Activated CD4-positive, alpha-beta T cell treated with anti-CD3 and anti-CD28 coated beads for 48 hours (primary cell): ENCODE measurements around the gene UFD1.

ENCODE experiments used
- DNase-seq: peaks from one replicate; pipeline ENCODE4 v3.0.0-alpha.2; 2020

The UFD1 gene

GRCh38 chr22:19515654-19516377 lies 36.8 kb upstream of the UFD1 start:
- DNase-seq, result no peak

GRCh38 chr22:19514831-19515565 lies 36.0 kb upstream of the UFD1 start:
- no peak for DNase-seq

GRCh38 chr22:19513823-19514222 lies 34.8 kb upstream of the UFD1 start:
- no peak for DNase-seq

GRCh38 chr22:19510919-19511341 lies 31.9 kb upstream of the UFD1 start:
- no peak for DNase-seq

- DNase-seq, result no peak
Measured at GRCh38 chr22:19509923-19510322, 30.9 kb upstream of the UFD1 start.

- no peak for DNase-seq
Measured at GRCh38 chr22:19509191-19509590, 30.2 kb upstream of the UFD1 start.

GRCh38 chr22:19508024-19508776 lies 29.2 kb upstream of the UFD1 start:
- DNase-seq, result no peak

GRCh38 chr22:19507534-19507861 lies 28.5 kb upstream of the UFD1 start:
- no peak for DNase-seq

- no peak for DNase-seq
Measured at GRCh38 chr22:19506212-19506611, 27.2 kb upstream of the UFD1 start.

- DNase-seq, result no peak
Measured at GRCh38 chr22:19505735-19506126, 26.7 kb upstream of the UFD1 start.

- DNase-seq, result no peak
Measured at GRCh38 chr22:19504900-19505734, 26.1 kb upstream of the UFD1 start.

GRCh38 chr22:19503869-19504268 lies 24.9 kb upstream of the UFD1 start:
- no peak for DNase-seq

- no peak for DNase-seq
Measured at GRCh38 chr22:19503367-19503766, 24.4 kb upstream of the UFD1 start.

GRCh38 chr22:19501897-19502447 lies 23.0 kb upstream of the UFD1 start:
- DNase-seq, result no peak

GRCh38 chr22:19499880-19500242 lies 20.9 kb upstream of the UFD1 start:
- no peak for DNase-seq

- DNase-seq, result no peak
Measured at GRCh38 chr22:19499236-19499879, 20.4 kb upstream of the UFD1 start.

- DNase-seq, result no peak
Measured at GRCh38 chr22:19498866-19499190, 19.8 kb upstream of the UFD1 start.

GRCh38 chr22:19498154-19498865 lies 19.3 kb upstream of the UFD1 start:
- no peak for DNase-seq

- no peak for DNase-seq
Measured at GRCh38 chr22:19497245-19497644, 18.3 kb upstream of the UFD1 start.

GRCh38 chr22:19496324-19496630 lies 17.3 kb upstream of the UFD1 start:
- no peak for DNase-seq

- no peak for DNase-seq
Measured at GRCh38 chr22:19495562-19496323, 16.8 kb upstream of the UFD1 start.
